Measurements from ENCODE around the gene ZFP57.

ZFP57 gene

GRCh38 chr6:29649701-29650673 lies 31.0 kb downstream of the ZFP57 start:
- Mint-ChIP-seq H3K36me3 (peaks cover 8% of the 10 kb centered on the region), H3K27ac (peak overlapping the region; percentile 92), H3K4me3 (peak overlapping the region; percentile 85), H3K9me3 (no peaks in the 10 kb centered on the region), H3K4me1 (peaks cover 15% of the 10 kb centered on the region)
- DNase-seq (ENCODE audit: low spot score in 2 of 2) (peak; percentile 93 to 97), ATAC-seq (peak; percentile 98)

GRCh38 chr6:29647927-29648642 lies 32.9 kb downstream of the ZFP57 start:
- no peak overlapping the region for H3K4me3 Mint-ChIP-seq
- peaks cover 8% of the 10 kb centered on the region for H3K36me3 Mint-ChIP-seq
- DNase-seq (ENCODE audit: low spot score in 2 of 2), result no peak
- ATAC-seq, result no peak
- H3K27ac Mint-ChIP-seq, result no peak overlapping the region
- H3K9me3 Mint-ChIP-seq, result no peaks in the 10 kb centered on the region
- H3K4me1 Mint-ChIP-seq, result peaks cover 15% of the 10 kb centered on the region

GRCh38 chr6:29641430-29642148 lies 39.4 kb downstream of the ZFP57 start:
- Mint-ChIP-seq H3K4me3 (no peak overlapping the region), H3K27ac (peak overlapping the region; percentile 13), H3K4me1 (peaks cover 7% of the 10 kb centered on the region), H3K9me3 (no peaks in the 10 kb centered on the region), H3K36me3 (no peaks in the 10 kb centered on the region)
- peak; percentile 65 for ATAC-seq
- DNase-seq (ENCODE audit: low spot score in 2 of 2), result no peak

GRCh38 chr6:29637247-29637646 lies 43.7 kb downstream of the ZFP57 start:
- no peaks in the 10 kb centered on the region for H3K9me3 Mint-ChIP-seq
- ATAC-seq (no peak), DNase-seq (ENCODE audit: low spot score in 2 of 2) (no peak)
- H3K27ac Mint-ChIP-seq, result no peak overlapping the region
- no peak overlapping the region for H3K4me3 Mint-ChIP-seq
- H3K36me3 Mint-ChIP-seq, result no peaks in the 10 kb centered on the region
- H3K4me1 Mint-ChIP-seq, result peaks cover 21% of the 10 kb centered on the region

GRCh38 chr6:29633534-29633905 lies 47.4 kb downstream of the ZFP57 start:
- peak overlapping the region; percentile 86 for H3K4me3 Mint-ChIP-seq
- ATAC-seq (no peak), DNase-seq (ENCODE audit: low spot score in 2 of 2) (no peak)
- H3K27ac Mint-ChIP-seq, result no peak overlapping the region
- peaks cover 51% of the 10 kb centered on the region for H3K4me1 Mint-ChIP-seq
- H3K9me3 Mint-ChIP-seq, result no peaks in the 10 kb centered on the region
- H3K36me3 Mint-ChIP-seq, result peaks cover 6% of the 10 kb centered on the region

- Mint-ChIP-seq H3K36me3 (peaks cover 12% of the 10 kb centered on the region), H3K4me3 (peak within 1 kb of the TSS; percentile 86), H3K27ac (peak within 1 kb of the TSS; percentile 76), H3K4me1 (peaks cover 56% of the 10 kb centered on the region), H3K9me3 (no peaks in the 10 kb centered on the region)
- ATAC-seq (peak; percentile 85), DNase-seq (ENCODE audit: low spot score in 2 of 2) (peak; percentile 52 to 76)
These were observed 48.0 kb downstream of the ZFP57 start, which contains the start of gene GABBR1 for GRCh38 chr6:29632789-29633533. Gene GABBR1, minus strand, starts transcription at chr6:29633183. Its CDS starts 798 bp downstream, at chr6:29632385.

- Mint-ChIP-seq H3K4me1 (peaks cover 56% of the 10 kb centered on the region), H3K27ac (peak overlapping the region; percentile 76), H3K9me3 (no peaks in the 10 kb centered on the region), H3K36me3 (peaks cover 12% of the 10 kb centered on the region), H3K4me3 (peak overlapping the region; percentile 86)
- ATAC-seq, result peak; percentile 58
- peak; percentile 11 to 66 for DNase-seq (ENCODE audit: low spot score in 2 of 2)
These were observed 48.9 kb downstream of the ZFP57 start for GRCh38 chr6:29631860-29632731.

GRCh38 chr6:29631209-29631810 lies 49.6 kb downstream of the ZFP57 start:
- ATAC-seq (no peak), DNase-seq (ENCODE audit: low spot score in 2 of 2) (no peak)
- no peaks in the 10 kb centered on the region for H3K9me3 Mint-ChIP-seq
- H3K36me3 Mint-ChIP-seq, result peaks cover 12% of the 10 kb centered on the region
- H3K4me3 Mint-ChIP-seq, result peak overlapping the region; percentile 86
- H3K27ac Mint-ChIP-seq, result peak overlapping the region; percentile 76
- H3K4me1 Mint-ChIP-seq, result peaks cover 56% of the 10 kb centered on the region

GRCh38 chr6:29630315-29630714 lies 50.6 kb downstream of the ZFP57 start:
- Mint-ChIP-seq H3K4me1 (peaks cover 61% of the 10 kb centered on the region), H3K27ac (no peak overlapping the region), H3K36me3 (peaks cover 12% of the 10 kb centered on the region), H3K4me3 (no peak overlapping the region), H3K9me3 (no peaks in the 10 kb centered on the region)
- DNase-seq (ENCODE audit: low spot score in 2 of 2), result no peak
- no peak for ATAC-seq

- ATAC-seq (no peak), DNase-seq (ENCODE audit: low spot score in 2 of 2) (no peak)
- peak overlapping the region; percentile 85 for H3K4me3 Mint-ChIP-seq
- no peaks in the 10 kb centered on the region for H3K9me3 Mint-ChIP-seq
- no peak overlapping the region for H3K27ac Mint-ChIP-seq
- H3K4me1 Mint-ChIP-seq, result peaks cover 61% of the 10 kb centered on the region
- peaks cover 12% of the 10 kb centered on the region for H3K36me3 Mint-ChIP-seq
These were observed 51.4 kb downstream of the ZFP57 start for GRCh38 chr6:29629571-29629970.

- ATAC-seq, result peak; percentile 63
- Mint-ChIP-seq H3K4me3 (peak overlapping the region; percentile 85), H3K27ac (peak overlapping the region; percentile 70), H3K9me3 (no peaks in the 10 kb centered on the region), H3K36me3 (peaks cover 12% of the 10 kb centered on the region), H3K4me1 (peaks cover 54% of the 10 kb centered on the region)
- DNase-seq (ENCODE audit: low spot score in 2 of 2), result peak; percentile 29 to 69
These were observed 52.3 kb downstream of the ZFP57 start for GRCh38 chr6:29628419-29629281.

- peaks cover 12% of the 10 kb centered on the region for H3K36me3 Mint-ChIP-seq
- DNase-seq (ENCODE audit: low spot score in 2 of 2) (peak in 1 of 2 donors; percentile 64), ATAC-seq (peak; percentile 37)
- H3K27ac Mint-ChIP-seq, result peak overlapping the region; percentile 70
- H3K9me3 Mint-ChIP-seq, result no peaks in the 10 kb centered on the region
- peaks cover 48% of the 10 kb centered on the region for H3K4me1 Mint-ChIP-seq
- peak overlapping the region; percentile 85 for H3K4me3 Mint-ChIP-seq
These were observed 53.1 kb downstream of the ZFP57 start for GRCh38 chr6:29627755-29628418.
